Measurements from ENCODE around the gene SPAAR. TPM values are rescaled to one million over a fixed set of nuclear protein-coding genes. Genes with fewer than 3 reads are reported as not detected.

Gene SPAAR
- total RNA-seq, 1 experiment from 2014 or later: 0.72 TPM

DNA sequence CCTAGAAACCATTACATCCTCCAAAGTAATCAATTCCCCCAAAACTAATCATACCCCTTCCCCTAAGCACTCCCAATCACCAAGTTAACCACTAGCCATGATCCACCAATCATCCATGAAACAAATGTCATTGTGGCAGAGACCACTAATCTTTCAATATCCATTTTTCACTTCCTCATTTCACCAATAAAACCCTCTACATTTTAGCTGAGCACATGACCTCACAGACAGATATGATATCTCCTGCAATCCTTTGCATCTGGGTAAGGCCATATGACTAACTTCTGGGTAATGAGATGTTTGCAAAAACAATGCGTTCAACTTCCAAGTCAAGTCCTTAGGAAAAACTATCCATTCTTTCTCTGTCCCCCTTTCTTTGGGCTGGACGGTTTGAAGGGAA is 27.9 kb downstream of the SPAAR start:
- intact Hi-C loops (cut with micrococcal nuclease; ENCODE audit: unreplicated experiment): no loop called here
- Histone ChIP-seq H3K27me3 (ENCODE audit: insufficient read depth, low read depth) (no peaks in the 10 kb centered on the region), H3K27ac (no peak overlapping the region), H4K20me1 (ENCODE audit: insufficient read depth) (no peaks in the 10 kb centered on the region), H3F3A (ENCODE audit: insufficient read depth, low read depth) (no peaks in the 10 kb centered on the region), H3K9me3 (ENCODE audit: insufficient read depth, low read depth) (no peaks in the 10 kb centered on the region), H3K4me3 (no peak overlapping the region), H3K9me2 (ENCODE audit: insufficient read depth) (no peaks in the 10 kb centered on the region), H2AFZ (no peak overlapping the region), H3K79me2 (ENCODE audit: low read depth) (no peaks in the 10 kb centered on the region), H3K36me3 (ENCODE audit: low read depth) (no peaks in the 10 kb centered on the region), H3K4me1 (replicated peaks; ENCODE audit: insufficient read depth) (no peaks in the 10 kb centered on the region), H3K4me2 (no peak overlapping the region)
- DNase-seq: no peak
- ChIA-PET CTCF (no interaction called here), POLR2A (ENCODE audit: unreplicated experiment) (no interaction called here)
- TF ChIP-seq EZH2 (IDR thresholded peaks at IDR 0.05; ENCODE audit: low read depth): no peak
- TF ChIP-seq, protein P1, sequence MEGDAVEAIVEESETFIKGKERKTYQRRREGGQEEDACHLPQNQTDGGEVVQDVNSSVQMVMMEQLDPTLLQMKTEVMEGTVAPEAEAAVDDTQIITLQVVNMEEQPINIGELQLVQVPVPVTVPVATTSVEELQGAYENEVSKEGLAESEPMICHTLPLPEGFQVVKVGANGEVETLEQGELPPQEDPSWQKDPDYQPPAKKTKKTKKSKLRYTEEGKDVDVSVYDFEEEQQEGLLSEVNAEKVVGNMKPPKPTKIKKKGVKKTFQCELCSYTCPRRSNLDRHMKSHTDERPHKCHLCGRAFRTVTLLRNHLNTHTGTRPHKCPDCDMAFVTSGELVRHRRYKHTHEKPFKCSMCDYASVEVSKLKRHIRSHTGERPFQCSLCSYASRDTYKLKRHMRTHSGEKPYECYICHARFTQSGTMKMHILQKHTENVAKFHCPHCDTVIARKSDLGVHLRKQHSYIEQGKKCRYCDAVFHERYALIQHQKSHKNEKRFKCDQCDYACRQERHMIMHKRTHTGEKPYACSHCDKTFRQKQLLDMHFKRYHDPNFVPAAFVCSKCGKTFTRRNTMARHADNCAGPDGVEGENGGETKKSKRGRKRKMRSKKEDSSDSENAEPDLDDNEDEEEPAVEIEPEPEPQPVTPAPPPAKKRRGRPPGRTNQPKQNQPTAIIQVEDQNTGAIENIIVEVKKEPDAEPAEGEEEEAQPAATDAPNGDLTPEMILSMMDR (conservative IDR thresholded peaks at IDR 0.05): no peak
- BruUV-seq (replicated peaks): no TSS peak

DNA sequence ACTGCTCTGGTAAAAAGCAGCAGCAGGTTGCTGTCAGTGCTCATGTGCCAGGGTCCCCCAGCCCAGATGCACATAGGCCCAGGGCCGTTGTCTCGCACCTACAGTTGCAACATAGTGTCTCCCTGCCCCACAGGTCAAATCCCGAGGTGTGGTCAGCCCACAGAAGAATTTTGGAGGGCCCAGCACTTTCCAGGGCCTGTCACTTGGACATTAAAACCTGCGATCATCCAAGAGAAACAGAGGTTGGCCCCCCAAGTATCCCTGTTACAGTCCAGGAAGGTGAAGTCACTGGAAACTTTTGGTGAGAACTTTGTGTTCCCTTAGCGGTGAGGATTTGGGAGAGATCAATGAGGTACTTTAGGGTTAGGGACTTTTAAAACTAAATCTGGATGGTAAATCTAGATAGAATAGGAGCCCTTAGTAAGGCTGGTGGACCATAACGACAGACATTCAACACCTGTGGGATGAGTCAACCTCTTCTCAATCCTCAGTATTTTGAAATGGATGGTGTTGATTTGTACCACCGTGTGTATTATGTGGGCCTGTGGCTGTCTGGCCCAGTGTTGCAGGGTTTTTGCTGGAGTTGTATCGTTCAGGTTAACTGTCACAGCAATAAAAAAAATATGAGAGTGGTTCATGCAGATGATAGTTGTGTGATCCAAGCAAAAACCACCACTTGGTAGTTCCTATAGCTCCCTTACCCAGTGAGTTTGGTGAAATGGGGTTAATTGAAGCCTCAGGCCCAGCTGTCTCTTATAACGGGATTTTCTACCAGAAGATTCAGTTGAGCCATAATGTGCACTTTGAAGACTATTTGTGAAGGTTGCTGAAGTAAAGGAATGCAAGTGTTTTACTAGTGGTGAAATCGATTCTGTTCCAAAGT is 29.4 kb downstream of the SPAAR start:
- Histone ChIP-seq H3K9me2 (ENCODE audit: insufficient read depth) (no peaks in the 10 kb centered on the region), H3K4me3 (no peak overlapping the region), H2AFZ (no peak overlapping the region), H3F3A (ENCODE audit: insufficient read depth, low read depth) (no peaks in the 10 kb centered on the region), H3K79me2 (ENCODE audit: low read depth) (no peaks in the 10 kb centered on the region), H3K9me3 (ENCODE audit: insufficient read depth, low read depth) (no peaks in the 10 kb centered on the region), H3K27me3 (ENCODE audit: insufficient read depth, low read depth) (no peaks in the 10 kb centered on the region), H3K4me1 (replicated peaks; ENCODE audit: insufficient read depth) (no peaks in the 10 kb centered on the region), H3K27ac (no peak overlapping the region), H3K4me2 (no peak overlapping the region), H4K20me1 (ENCODE audit: insufficient read depth) (no peaks in the 10 kb centered on the region), H3K36me3 (ENCODE audit: low read depth) (no peaks in the 10 kb centered on the region)
- no TSS peak for BruUV-seq (replicated peaks)
- CTCF ChIA-PET: no interaction called here
- POLR2A ChIA-PET (ENCODE audit: unreplicated experiment): no interaction called here
- DNase-seq: no peak
- intact Hi-C loops (cut with micrococcal nuclease; ENCODE audit: unreplicated experiment): no loop called here
- TF ChIP-seq, protein P1 (conservative IDR thresholded peaks at IDR 0.05): no peak
- TF ChIP-seq EZH2 (IDR thresholded peaks at IDR 0.05; ENCODE audit: low read depth): no peak

DNA sequence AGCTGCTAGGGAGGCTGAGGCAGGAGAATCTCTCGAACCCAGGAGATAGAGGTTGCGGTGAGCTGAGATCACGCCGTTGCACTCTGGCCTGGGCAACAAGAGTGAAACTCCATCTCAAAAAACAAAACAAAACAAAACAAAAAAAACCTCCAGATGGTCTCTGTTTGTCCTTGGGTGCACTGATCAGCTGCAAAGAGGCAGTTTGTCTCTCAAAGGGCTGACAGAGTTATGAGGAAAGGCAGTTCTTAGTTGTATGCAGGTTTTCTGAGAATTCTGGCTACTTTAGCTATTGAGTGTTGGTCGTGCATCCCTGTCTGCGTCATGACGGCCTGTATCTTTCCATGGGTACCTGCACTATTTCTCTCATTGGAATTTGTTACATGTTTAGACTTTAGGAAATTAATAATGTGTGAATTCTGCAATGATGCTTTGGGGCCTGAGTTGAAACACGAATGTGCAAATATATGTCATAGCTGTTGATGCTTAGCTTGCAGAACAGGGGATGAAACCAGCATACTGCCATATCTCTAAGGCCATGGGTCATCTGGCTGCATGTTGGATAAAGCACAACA is 30.5 kb downstream of the SPAAR start:
- no TSS peak for BruUV-seq (replicated peaks)
- no peak for DNase-seq
- H3K4me1 ChIP-seq (replicated peaks; ENCODE audit: insufficient read depth): peaks cover 10% of the 10 kb centered on the region
- no peaks in the 10 kb centered on the region for H3K9me3 ChIP-seq (ENCODE audit: insufficient read depth, low read depth)
- no peaks in the 10 kb centered on the region for H3K36me3 ChIP-seq (ENCODE audit: low read depth)
- H3K9me2 ChIP-seq (ENCODE audit: insufficient read depth): no peaks in the 10 kb centered on the region
- TF ChIP-seq, protein P1 (conservative IDR thresholded peaks at IDR 0.05): no peak
- TF ChIP-seq EZH2 (IDR thresholded peaks at IDR 0.05; ENCODE audit: low read depth): no peak
- POLR2A ChIA-PET (ENCODE audit: unreplicated experiment): no interaction called here
- H3K27ac ChIP-seq: no peak overlapping the region
- peaks cover 5% of the 10 kb centered on the region; the same call in 1 of the 2 replicates for H3F3A ChIP-seq (ENCODE audit: insufficient read depth, low read depth)
- H2AFZ ChIP-seq: no peak overlapping the region
- H3K4me3 ChIP-seq: no peak overlapping the region
- no peak overlapping the region for H3K4me2 ChIP-seq
- no peaks in the 10 kb centered on the region for H3K79me2 ChIP-seq (ENCODE audit: low read depth)
- no peaks in the 10 kb centered on the region for H3K27me3 ChIP-seq (ENCODE audit: insufficient read depth, low read depth)
- intact Hi-C loops (cut with micrococcal nuclease; ENCODE audit: unreplicated experiment): loop anchor here (5.0 kb wide), 1 partner anchor 618 kb away; no protein-coding TSS in a partner anchor
- CTCF ChIA-PET: no interaction called here
- H4K20me1 ChIP-seq (ENCODE audit: insufficient read depth): no peaks in the 10 kb centered on the region
